HG03565 (cell line): ENCODE measurements around the gene ADD3.

Experiments used
- ATAC-seq: cut with Tn5 transposase; IDR thresholded peaks from one replicate; pipeline ENCODE4 v1.9.1; 2021; ENCODE audit warnings: mild to moderate bottlenecking, moderate library complexity; ENCODE audit not compliant: unreplicated experiment

Gene ADD3

GRCh38 chr10:110059925-110060324 lies 52.1 kb downstream of the ADD3 start:
- ATAC-seq: no peak

- no peak for ATAC-seq
These were observed 53.9 kb downstream of the ADD3 start for GRCh38 chr10:110061687-110062086.

GRCh38 chr10:110065269-110065668 lies 57.5 kb downstream of the ADD3 start:
- no peak for ATAC-seq

GRCh38 chr10:110067960-110068770 lies 60.4 kb downstream of the ADD3 start:
- peak; percentile 30 for ATAC-seq

- no peak for ATAC-seq
These were observed 61.0 kb downstream of the ADD3 start for GRCh38 chr10:110068780-110069179.

- peak; percentile 62 for ATAC-seq
These were observed 61.8 kb downstream of the ADD3 start for GRCh38 chr10:110069502-110069982.

GRCh38 chr10:110073896-110074295 lies 66.1 kb downstream of the ADD3 start:
- no peak for ATAC-seq

GRCh38 chr10:110074298-110074697 lies 66.5 kb downstream of the ADD3 start:
- ATAC-seq: no peak

- ATAC-seq: no peak
These were observed 67.2 kb downstream of the ADD3 start for GRCh38 chr10:110074758-110075671.

GRCh38 chr10:110075686-110076085 lies 67.9 kb downstream of the ADD3 start:
- no peak for ATAC-seq

GRCh38 chr10:110076559-110077318 lies 69.0 kb downstream of the ADD3 start:
- peak; percentile 78 for ATAC-seq

- no peak for ATAC-seq
These were observed 69.8 kb downstream of the ADD3 start for GRCh38 chr10:110077436-110078130.

GRCh38 chr10:110078317-110078716 lies 70.5 kb downstream of the ADD3 start:
- ATAC-seq: no peak

- ATAC-seq: no peak
These were observed 74.1 kb downstream of the ADD3 start for GRCh38 chr10:110081911-110082310.

GRCh38 chr10:110083884-110084283 lies 76.1 kb downstream of the ADD3 start:
- ATAC-seq: no peak

- no peak for ATAC-seq
These were observed 79.9 kb downstream of the ADD3 start for GRCh38 chr10:110087682-110088081.

- ATAC-seq: no peak
These were observed 80.8 kb downstream of the ADD3 start for GRCh38 chr10:110088367-110089104.

GRCh38 chr10:110091830-110092229 lies 84.0 kb downstream of the ADD3 start:
- ATAC-seq: no peak

GRCh38 chr10:110093722-110094121 lies 85.9 kb downstream of the ADD3 start:
- no peak for ATAC-seq

- ATAC-seq: no peak
These were observed 87.0 kb downstream of the ADD3 start for GRCh38 chr10:110094786-110095185.
